B cell (primary cell): ENCODE data around the gene CYP17A1.

ENCODE experiments used
- EZH2 ChIP-seq: IDR thresholded peaks from 2 replicates; pipeline ENCODE4 v1.6.1; 2012; ENCODE audit warnings: borderline replicate concordance, low read depth, mild to moderate bottlenecking, moderate library complexity, low read length; ENCODE audit not compliant: insufficient read depth, poor library complexity, severe bottlenecking
- TF ChIP-seq, protein P1 (sequence below): fragments of 200-600 bp; IDR thresholded peaks from one replicate; pipeline ENCODE4 v1.8.0; 2022; ENCODE audit warnings: antibody characterized with exemption, mild to moderate bottlenecking

DNA sequence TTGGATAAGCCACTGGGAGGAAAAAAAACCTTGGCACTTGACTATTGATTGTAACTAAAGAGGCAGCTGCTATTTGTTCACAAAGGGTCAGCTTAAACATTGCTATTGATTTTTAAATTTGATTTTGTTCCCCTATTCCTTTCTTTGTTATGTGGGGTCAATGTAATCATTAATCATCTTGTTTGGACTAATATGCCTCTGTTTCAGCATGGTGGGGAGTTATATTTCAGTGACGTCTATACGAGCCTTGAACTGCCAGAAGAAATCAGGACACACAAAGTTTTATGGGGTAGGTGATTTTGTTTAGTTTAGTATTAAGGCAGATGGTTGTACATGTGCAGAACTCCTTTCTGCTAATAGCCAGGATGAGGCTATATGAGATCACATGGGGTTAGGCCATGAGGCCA is 39.5 kb upstream of the CYP17A1 start:
- TF ChIP-seq, protein P1, sequence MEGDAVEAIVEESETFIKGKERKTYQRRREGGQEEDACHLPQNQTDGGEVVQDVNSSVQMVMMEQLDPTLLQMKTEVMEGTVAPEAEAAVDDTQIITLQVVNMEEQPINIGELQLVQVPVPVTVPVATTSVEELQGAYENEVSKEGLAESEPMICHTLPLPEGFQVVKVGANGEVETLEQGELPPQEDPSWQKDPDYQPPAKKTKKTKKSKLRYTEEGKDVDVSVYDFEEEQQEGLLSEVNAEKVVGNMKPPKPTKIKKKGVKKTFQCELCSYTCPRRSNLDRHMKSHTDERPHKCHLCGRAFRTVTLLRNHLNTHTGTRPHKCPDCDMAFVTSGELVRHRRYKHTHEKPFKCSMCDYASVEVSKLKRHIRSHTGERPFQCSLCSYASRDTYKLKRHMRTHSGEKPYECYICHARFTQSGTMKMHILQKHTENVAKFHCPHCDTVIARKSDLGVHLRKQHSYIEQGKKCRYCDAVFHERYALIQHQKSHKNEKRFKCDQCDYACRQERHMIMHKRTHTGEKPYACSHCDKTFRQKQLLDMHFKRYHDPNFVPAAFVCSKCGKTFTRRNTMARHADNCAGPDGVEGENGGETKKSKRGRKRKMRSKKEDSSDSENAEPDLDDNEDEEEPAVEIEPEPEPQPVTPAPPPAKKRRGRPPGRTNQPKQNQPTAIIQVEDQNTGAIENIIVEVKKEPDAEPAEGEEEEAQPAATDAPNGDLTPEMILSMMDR = no peak
- no peak for TF ChIP-seq EZH2
